ENCODE results near the gene SREBF1. TPM values are rescaled to one million over a fixed set of nuclear protein-coding genes. Genes with fewer than 3 reads are reported as not detected.

SREBF1 gene
- total and polyA plus RNA-seq, 8 donors = 13.1 to 207 (median 80.3) TPM

GRCh38 chr17:17807440-17807839 is 29.3 kb downstream of the SREBF1 start:
- no peak for DNase-seq
- intact Hi-C loops (cut with DNase I; ENCODE audit: low total_unique reads) = no loop called here
- peak overlapping the region in 1 of 5 donors; percentile 8 for H3K27ac ChIP-seq
- peaks cover 5 to 77% (median 46%) of the 10 kb centered on the region in 4 donors for H3K36me3 ChIP-seq
- H3K4me1 ChIP-seq = peaks cover 23 to 40% (median 30%) of the 10 kb centered on the region in 4 donors
- H3K9me3 ChIP-seq = no peaks in the 10 kb centered on the region
- H3K4me3 ChIP-seq = no peak overlapping the region
- TF ChIP-seq CTCF (IDR thresholded peaks at IDR 0.05) = no peak
- TF ChIP-seq POLR2A (IDR thresholded peaks at IDR 0.05) = no peak
- WGBS, 5 donors = 75 to 100% (median 79%) methylated on average over 1 to 5 of the region's 5 CpGs
- no peaks in the 10 kb centered on the region for H3K27me3 ChIP-seq

DNA sequence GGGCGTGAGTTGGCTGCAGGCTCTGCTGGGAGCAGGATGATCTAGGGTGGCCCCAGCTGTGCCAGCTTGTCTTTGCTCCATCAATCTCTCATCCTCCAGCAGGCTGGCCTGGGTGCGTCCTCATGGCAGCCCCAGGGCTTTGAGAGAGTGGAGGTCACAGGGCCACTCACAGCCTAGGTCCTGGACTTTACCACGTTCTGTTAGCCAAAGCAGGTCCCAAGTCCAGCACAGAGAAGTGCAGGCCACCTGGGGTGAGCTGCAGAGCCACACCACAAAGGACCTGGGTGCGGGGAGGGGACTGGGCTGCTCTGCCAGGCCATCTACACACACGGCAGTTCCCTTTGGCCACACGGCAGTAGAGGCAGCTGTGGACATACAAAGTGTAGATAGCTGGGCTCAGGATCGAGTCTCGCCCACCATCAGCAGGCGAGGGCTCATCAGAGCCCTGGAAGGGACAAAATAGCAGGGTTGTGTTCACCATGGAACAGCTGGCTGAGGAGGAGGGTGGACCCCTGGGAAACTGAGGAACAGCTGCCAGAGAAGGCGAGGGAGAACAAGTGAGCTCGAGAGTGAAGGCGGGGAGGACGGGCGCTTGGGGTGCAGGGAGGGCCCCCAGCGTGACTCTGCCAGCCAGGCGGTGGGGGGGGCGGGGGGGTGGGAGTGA is 30.0 kb downstream of the SREBF1 start:
- 81 to 89% (median 82%) methylated on average over 11 to 17 of the region's 17 CpGs for WGBS, 5 donors
- no peak for DNase-seq
- Histone ChIP-seq H3K4me1 (peaks cover 16 to 33% (median 24%) of the 10 kb centered on the region in 4 donors), H3K27me3 (no peaks in the 10 kb centered on the region), H3K27ac (no peak overlapping the region), H3K9me3 (no peaks in the 10 kb centered on the region), H3K4me3 (no peak overlapping the region), H3K36me3 (peaks cover 5 to 80% (median 50%) of the 10 kb centered on the region in 4 donors)
- TF ChIP-seq POLR2A (IDR thresholded peaks at IDR 0.05) = no peak
- no peak for TF ChIP-seq EP300 (IDR thresholded peaks at IDR 0.05)
- TF ChIP-seq CTCF (IDR thresholded peaks at IDR 0.05) = no peak
- TF ChIP-seq POLR2AphosphoS5 (IDR thresholded peaks at IDR 0.05) = no peak
- intact Hi-C loops (cut with DNase I; ENCODE audit: low total_unique reads) = no loop called here

DNA sequence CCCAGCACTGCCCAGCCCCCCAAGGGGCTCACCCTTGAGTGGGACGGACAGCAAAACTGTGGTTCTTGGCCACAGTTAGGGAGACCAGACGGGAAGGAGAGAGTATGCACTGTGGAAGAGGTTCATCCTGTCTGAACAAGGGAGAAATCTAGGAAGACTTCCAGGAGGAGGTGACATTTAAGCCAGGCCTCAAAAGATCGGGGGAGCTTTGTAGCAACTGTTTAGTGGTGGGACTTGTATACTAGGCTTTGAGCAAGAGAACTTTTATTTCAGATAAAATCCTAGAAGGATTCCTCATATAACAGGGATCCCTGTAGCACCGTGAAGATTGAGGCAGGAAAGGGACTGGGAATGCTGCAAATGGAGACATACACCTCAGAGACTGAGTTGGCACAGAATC is 30.8 kb downstream of the SREBF1 start:
- TF ChIP-seq POLR2A (IDR thresholded peaks at IDR 0.05) (no peak), POLR2AphosphoS5 (IDR thresholded peaks at IDR 0.05) (no peak), CTCF (IDR thresholded peaks at IDR 0.05) (no peak), EP300 (IDR thresholded peaks at IDR 0.05) (no peak)
- no peak for DNase-seq
- Histone ChIP-seq H3K27me3 (no peaks in the 10 kb centered on the region), H3K9me3 (no peaks in the 10 kb centered on the region), H3K27ac (no peak overlapping the region), H3K4me3 (no peak overlapping the region), H3K4me1 (peaks cover 11 to 26% (median 17%) of the 10 kb centered on the region in 4 donors), H3K36me3 (peaks cover 5 to 82% (median 56%) of the 10 kb centered on the region in 4 donors)
- intact Hi-C loops (cut with DNase I; ENCODE audit: low total_unique reads) = no loop called here
- 90 to 97% (median 94%) methylated on average over 4 of the region's 4 CpGs for WGBS, 5 donors

GRCh38 chr17:17805575-17805974 is 31.2 kb downstream of the SREBF1 start:
- TF ChIP-seq POLR2A (IDR thresholded peaks at IDR 0.05) (no peak), EP300 (IDR thresholded peaks at IDR 0.05) (no peak), POLR2AphosphoS5 (IDR thresholded peaks at IDR 0.05) (no peak), CTCF (IDR thresholded peaks at IDR 0.05) (no peak)
- Histone ChIP-seq H3K9me3 (no peaks in the 10 kb centered on the region), H3K36me3 (peaks cover 5 to 81% (median 54%) of the 10 kb centered on the region in 4 donors), H3K4me3 (no peak overlapping the region), H3K27ac (no peak overlapping the region), H3K4me1 (peaks cover 7 to 22% (median 13%) of the 10 kb centered on the region in 4 donors), H3K27me3 (no peaks in the 10 kb centered on the region)
- whole genome bisulfite sequencing, 5 donors = 74 to 93% (median 84%) methylated on average over 4 to 9 of the region's 9 CpGs
- no peak for DNase-seq
- intact Hi-C loops (cut with DNase I; ENCODE audit: low total_unique reads) = no loop called here

Data from stomach (tissue), 9 donors.